Measurements from ENCODE around the gene SRRM4.
"Not testable (repeated sequence)": the region's sequence is repeated elsewhere in the genome, so short reads cannot be mapped to it uniquely, and the experiment has no call there.

The SRRM4 gene

GRCh38 chr12:119100933-119101332, 119.6 kb downstream of the SRRM4 start:
- Histone ChIP-seq H3F3A (ENCODE audit: insufficient read depth, low read length) (no peaks in the 10 kb centered on the region), H3K36me3 (ENCODE audit: insufficient read depth, low read length) (no peaks in the 10 kb centered on the region), H4K20me1 (ENCODE audit: insufficient read depth, low read length) (no peaks in the 10 kb centered on the region), H2AFZ (ENCODE audit: low read length) (no peak overlapping the region), H3K4me3 (ENCODE audit: low read depth, low read length, poor library complexity, severe bottlenecking) (no peak overlapping the region), H3K4me1 (ENCODE audit: insufficient read depth, low read length, severe bottlenecking) (no peaks in the 10 kb centered on the region), H3K9me3 (ENCODE audit: low read length) (no peaks in the 10 kb centered on the region), H3K9ac (ENCODE audit: low read length) (no peak overlapping the region), H3K27ac (ENCODE audit: low read depth, low read length, poor library complexity, severe bottlenecking) (no peak overlapping the region), H3K9me2 (ENCODE audit: low read depth, low read length) (no peaks in the 10 kb centered on the region), H3K4me2 (ENCODE audit: low read length) (no peak overlapping the region), H3K27me3 (ENCODE audit: insufficient read depth, low read length) (no peaks in the 10 kb centered on the region), H3K79me2 (ENCODE audit: insufficient read depth, low read length) (no peaks in the 10 kb centered on the region)
- TF ChIP-seq CTCF (IDR thresholded peaks at IDR 0.05; ENCODE audit: low read length), result no peak
- TF ChIP-seq EZH2 (IDR thresholded peaks at IDR 0.05; ENCODE audit: borderline replicate concordance, low read length), result no peak

GRCh38 chr12:119102274-119102673, 120.9 kb downstream of the SRRM4 start:
- Histone ChIP-seq H3K27me3 (ENCODE audit: insufficient read depth, low read length) (no peaks in the 10 kb centered on the region), H3K79me2 (ENCODE audit: insufficient read depth, low read length) (no peaks in the 10 kb centered on the region), H3K9me2 (ENCODE audit: low read depth, low read length) (no peaks in the 10 kb centered on the region), H3K9me3 (ENCODE audit: low read length) (no peaks in the 10 kb centered on the region), H3K36me3 (ENCODE audit: insufficient read depth, low read length) (no peaks in the 10 kb centered on the region), H3F3A (ENCODE audit: insufficient read depth, low read length) (no peaks in the 10 kb centered on the region), H3K9ac (ENCODE audit: low read length) (no peak overlapping the region), H4K20me1 (ENCODE audit: insufficient read depth, low read length) (no peaks in the 10 kb centered on the region), H3K27ac (ENCODE audit: low read depth, low read length, poor library complexity, severe bottlenecking) (no peak overlapping the region), H2AFZ (ENCODE audit: low read length) (no peak overlapping the region), H3K4me3 (ENCODE audit: low read depth, low read length, poor library complexity, severe bottlenecking) (no peak overlapping the region), H3K4me2 (ENCODE audit: low read length) (no peak overlapping the region), H3K4me1 (ENCODE audit: insufficient read depth, low read length, severe bottlenecking) (no peaks in the 10 kb centered on the region)
- TF ChIP-seq CTCF (IDR thresholded peaks at IDR 0.05; ENCODE audit: low read length) (no peak), EZH2 (IDR thresholded peaks at IDR 0.05; ENCODE audit: borderline replicate concordance, low read length) (no peak)

GRCh38 chr12:119102714-119103113, 121.4 kb downstream of the SRRM4 start:
- Histone ChIP-seq H3K4me2 (ENCODE audit: low read length) (no peak overlapping the region), H3K9ac (ENCODE audit: low read length) (no peak overlapping the region), H3K79me2 (ENCODE audit: insufficient read depth, low read length) (no peaks in the 10 kb centered on the region), H4K20me1 (ENCODE audit: insufficient read depth, low read length) (no peaks in the 10 kb centered on the region), H3K9me2 (ENCODE audit: low read depth, low read length) (no peaks in the 10 kb centered on the region), H3K4me1 (ENCODE audit: insufficient read depth, low read length, severe bottlenecking) (no peaks in the 10 kb centered on the region), H2AFZ (ENCODE audit: low read length) (no peak overlapping the region), H3K36me3 (ENCODE audit: insufficient read depth, low read length) (no peaks in the 10 kb centered on the region), H3K27me3 (ENCODE audit: insufficient read depth, low read length) (no peaks in the 10 kb centered on the region), H3K27ac (ENCODE audit: low read depth, low read length, poor library complexity, severe bottlenecking) (no peak overlapping the region), H3K4me3 (ENCODE audit: low read depth, low read length, poor library complexity, severe bottlenecking) (no peak overlapping the region), H3K9me3 (ENCODE audit: low read length) (no peaks in the 10 kb centered on the region), H3F3A (ENCODE audit: insufficient read depth, low read length) (no peaks in the 10 kb centered on the region)
- TF ChIP-seq EZH2 (IDR thresholded peaks at IDR 0.05; ENCODE audit: borderline replicate concordance, low read length) (no peak), CTCF (IDR thresholded peaks at IDR 0.05; ENCODE audit: low read length) (no peak)

- not testable (repeated sequence) for H3K9me2 ChIP-seq (ENCODE audit: low read depth, low read length); H4K20me1 ChIP-seq (ENCODE audit: insufficient read depth, low read length); H3K4me3 ChIP-seq (ENCODE audit: low read depth, low read length, poor library complexity, severe bottlenecking); H3K27me3 ChIP-seq (ENCODE audit: insufficient read depth, low read length); H3K79me2 ChIP-seq (ENCODE audit: insufficient read depth, low read length); H3K36me3 ChIP-seq (ENCODE audit: insufficient read depth, low read length); H3K4me1 ChIP-seq (ENCODE audit: insufficient read depth, low read length, severe bottlenecking); H3K9ac ChIP-seq (ENCODE audit: low read length); H3F3A ChIP-seq (ENCODE audit: insufficient read depth, low read length); H2AFZ ChIP-seq (ENCODE audit: low read length); H3K9me3 ChIP-seq (ENCODE audit: low read length); H3K27ac ChIP-seq (ENCODE audit: low read depth, low read length, poor library complexity, severe bottlenecking); H3K4me2 ChIP-seq (ENCODE audit: low read length)
Observed at GRCh38 chr12:119104969-119105368, 123.6 kb downstream of the SRRM4 start.

All from OCI-LY1 (cell line).